AG04450 (cell line): ENCODE measurements around the gene C1QL4. TPM values are rescaled to one million over a fixed set of nuclear protein-coding genes. Genes with fewer than 3 reads are reported as not detected.
A peak's percentile ranks its signal among the peaks of the same experiment; 100 is the strongest.

ENCODE experiments used
- CTCF ChIA-PET: fragments of 300-600, 350-600 bp; formaldehyde crosslinking; extraction: SDS; loops from one replicate; lab custom pipeline; 2022; ENCODE audit warnings: antibody characterized with exemption, inconsistent platforms; lab: Charles Lee
- POLR2A ChIA-PET: fragments of 350-600 bp; formaldehyde crosslinking; extraction: SDS; loops from one replicate; lab custom pipeline; 2021; ENCODE audit warnings: antibody characterized with exemption, inconsistent platforms; lab: Yijun Ruan, JAX
- DNase-seq: peaks from one replicate; pipeline ENCODE4 v3.0.0-alpha.2; 2011; ENCODE audit warnings: low read depth, low spot score
- H3K27ac ChIP-seq: one replicate; pipeline ENCODE4 v1.5.1; 2012; ENCODE audit warnings: low read depth, low read length, control low read depth
- H3K27me3 ChIP-seq: one replicate; pipeline ENCODE4 v1.6.0; 2012; ENCODE audit warnings: low read length; ENCODE audit not compliant: control insufficient read depth, insufficient read depth
- H3K4me3 ChIP-seq: 2 replicates; pipeline ENCODE4 v1.5.1; 2011; ENCODE audit warnings: mild to moderate bottlenecking, low read depth, low read length, control low read depth
- H3K9me3 ChIP-seq: 2 replicates; pipeline ENCODE4 v1.5.1; 2012; ENCODE audit warnings: low read length; ENCODE audit not compliant: control insufficient read depth, insufficient read depth
- CTCF ChIP-seq: IDR thresholded peaks from 2 replicates; pipeline ENCODE4 v1.5.1; 2011; ENCODE audit warnings: low read depth, low read length, control low read depth, inconsistent platforms
- polyA plus RNA-seq: library from polyadenylated mRNA; depleted of rRNA; stranded (reverse); fragments of >200 nt; gene quantifications from 2 replicates; pipeline ENCODE4 v1.2.3, GENCODE V29; 2011

Gene C1QL4
- polyA plus RNA-seq, 1 experiment, result not detected

DNA sequence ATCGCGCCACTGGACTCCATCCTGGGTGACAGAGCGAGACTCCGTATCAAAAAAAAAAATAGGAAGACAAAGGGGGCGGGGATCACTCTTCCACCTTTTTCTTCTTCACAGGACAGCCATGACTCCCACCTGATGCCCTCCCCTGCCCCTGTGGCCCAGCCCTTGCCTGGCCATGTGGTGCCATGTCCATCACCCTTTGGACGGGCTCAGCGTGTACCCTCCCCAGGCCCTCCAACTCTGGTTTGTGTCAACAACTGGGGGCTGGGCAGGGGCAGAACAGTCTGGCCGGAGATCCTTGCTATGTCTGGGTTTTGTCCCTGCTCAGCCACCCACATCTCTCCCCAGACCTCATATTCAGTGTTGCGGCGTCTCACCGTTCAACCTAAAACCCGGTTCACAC is 8.2 kb downstream of the C1QL4 start:
- CTCF ChIA-PET, result no interaction called here
- peaks cover 4% of the 10 kb centered on the region for H3K27me3 ChIP-seq
- POLR2A ChIA-PET, result no interaction called here
- TF ChIP-seq CTCF, result no peak
- DNase-seq, result no peak
- no peaks in the 10 kb centered on the region; the same call in 1 of the 2 replicates for H3K9me3 ChIP-seq
- H3K27ac ChIP-seq, result no peak overlapping the region
- H3K4me3 ChIP-seq, result no peak overlapping the region

DNA sequence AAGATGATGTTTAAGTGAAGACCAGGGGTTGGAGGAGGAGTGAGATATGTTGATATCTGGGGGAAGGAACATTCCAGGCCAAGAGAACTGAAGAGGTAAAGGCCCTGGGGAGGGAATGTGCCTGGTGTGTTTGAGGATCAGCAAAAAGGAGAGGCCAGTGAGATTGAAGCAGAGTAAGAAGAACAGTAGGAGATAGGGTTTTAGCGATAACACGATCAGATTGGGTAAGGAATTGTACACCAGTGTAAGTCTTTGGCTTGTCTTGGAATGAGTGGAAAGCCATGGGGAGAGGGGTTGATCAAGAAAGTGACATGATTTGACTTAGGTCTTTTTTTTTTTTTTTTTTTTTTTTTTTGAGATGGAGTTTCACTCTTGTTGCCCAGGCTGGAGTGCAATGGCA is 9.1 kb downstream of the C1QL4 start:
- H3K9me3 ChIP-seq, result no peaks in the 10 kb centered on the region; the same call in 1 of the 2 replicates
- POLR2A ChIA-PET, result no interaction called here
- peaks cover under 1% of the 10 kb centered on the region for H3K27me3 ChIP-seq
- H3K4me3 ChIP-seq, result no peak overlapping the region
- CTCF ChIA-PET, result no interaction called here
- no peak overlapping the region for H3K27ac ChIP-seq
- no peak for DNase-seq
- TF ChIP-seq CTCF, result no peak

GRCh38 chr12:49327368-49327767 is 9.6 kb downstream of the C1QL4 start:
- TF ChIP-seq CTCF, result no peak
- DNase-seq, result no peak
- Histone ChIP-seq H3K27me3 (no peaks in the 10 kb centered on the region), H3K4me3 (no peak overlapping the region), H3K27ac (no peak overlapping the region), H3K9me3 (no peaks in the 10 kb centered on the region)
- CTCF ChIA-PET, result no interaction called here
- POLR2A ChIA-PET, result no interaction called here

DNA sequence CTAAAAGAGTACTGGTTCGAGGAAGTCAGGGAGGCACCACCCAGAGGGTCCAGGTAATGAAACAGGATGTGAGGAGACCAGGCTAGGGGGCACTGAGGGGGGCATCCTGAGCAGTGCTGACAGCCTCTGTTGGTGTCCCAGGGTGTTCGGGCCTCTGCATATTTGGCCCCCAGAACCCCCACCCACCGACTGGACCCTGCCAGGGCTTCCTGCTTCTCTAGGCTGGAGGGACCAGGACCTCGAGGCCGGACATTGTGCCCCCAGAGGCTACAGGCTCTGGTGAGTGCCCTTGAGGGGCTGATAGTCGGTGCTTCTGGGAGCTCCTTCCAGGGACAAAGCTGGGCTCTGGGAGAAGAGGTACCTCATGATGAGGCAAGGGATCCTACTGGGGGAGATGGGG is 11.4 kb downstream of the C1QL4 start:
- Histone ChIP-seq H3K27me3 (no peaks in the 10 kb centered on the region), H3K9me3 (no peaks in the 10 kb centered on the region), H3K4me3 (no peak overlapping the region), H3K27ac (no peak overlapping the region)
- CTCF ChIA-PET, result interaction anchor here (0.7 to 2.0 kb wide), 3 partner anchors 17 to 37 kb away, joined by 3 to 5 read pairs (median 4); no protein-coding TSS in a partner anchor
- POLR2A ChIA-PET, result no interaction called here
- no peak for TF ChIP-seq CTCF
- no peak for DNase-seq

GRCh38 chr12:49323524-49324097 is 13.4 kb downstream of the C1QL4 start:
- H3K9me3 ChIP-seq, result no peaks in the 10 kb centered on the region

More at GRCh38 chr12:49323524-49324097, 13.4 kb downstream of the C1QL4 start:
- Histone ChIP-seq H3K27me3 (peaks cover 4% of the 10 kb centered on the region), H3K27ac (no peak overlapping the region), H3K4me3 (peak overlapping the region; percentile 84)
- CTCF ChIA-PET, result interaction anchor here (0.8 to 2.8 kb wide), 7 partner anchors 8 to 191 kb away, joined by 3 to 18 read pairs (median 10); no protein-coding TSS in a partner anchor
- no peak for TF ChIP-seq CTCF
- POLR2A ChIA-PET, result interaction anchor here (0.6 to 1.6 kb wide), 12 partner anchors 8 to 516 kb away, joined by 3 to 11 read pairs (median 3); partner anchors contain the start of genes FAM186B, PRPH, SPATS2 and TUBA1A
- no peak for DNase-seq
